Measurements from ENCODE around the gene ERP27. TPM values are rescaled to one million over a fixed set of nuclear protein-coding genes. Genes with fewer than 3 reads are reported as not detected.

The ERP27 gene
- total RNA-seq, 6 experiments from 2014 or later: not detected

DNA sequence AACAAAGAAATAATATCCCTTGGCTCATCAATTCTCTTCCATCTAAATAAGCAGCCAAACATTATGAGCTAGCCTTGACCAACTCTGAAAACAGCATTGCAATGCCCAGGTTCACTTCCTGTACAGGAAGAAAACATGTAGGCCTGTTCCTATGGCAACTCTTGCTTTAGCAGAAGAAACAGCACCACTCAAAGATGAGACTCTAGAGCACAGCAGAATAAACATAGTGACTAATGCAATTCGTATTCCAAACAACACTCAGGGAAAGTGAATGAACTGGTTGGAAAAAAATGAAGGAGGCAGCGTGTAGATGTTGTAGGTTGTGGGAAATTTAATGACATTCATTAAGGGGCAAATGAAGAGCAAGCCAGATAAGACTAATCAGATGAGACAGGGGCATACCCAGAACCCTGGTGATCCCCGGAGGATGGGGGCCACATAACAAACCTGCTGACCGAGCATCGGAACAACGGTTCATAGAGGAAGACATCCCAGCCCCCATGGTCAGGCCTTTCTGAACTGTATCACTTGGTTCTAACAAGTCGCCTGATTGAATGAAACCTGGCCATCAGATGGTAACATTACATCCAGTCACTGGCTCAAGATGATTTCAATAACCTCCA is 14.1 kb upstream of the ERP27 start:
- H3K36me3 Mint-ChIP-seq (ENCODE audit: low read depth): no peaks in the 10 kb centered on the region
- peak overlapping the region; percentile 65 for H3K27ac Mint-ChIP-seq
- TF ChIP-seq, protein P1, sequence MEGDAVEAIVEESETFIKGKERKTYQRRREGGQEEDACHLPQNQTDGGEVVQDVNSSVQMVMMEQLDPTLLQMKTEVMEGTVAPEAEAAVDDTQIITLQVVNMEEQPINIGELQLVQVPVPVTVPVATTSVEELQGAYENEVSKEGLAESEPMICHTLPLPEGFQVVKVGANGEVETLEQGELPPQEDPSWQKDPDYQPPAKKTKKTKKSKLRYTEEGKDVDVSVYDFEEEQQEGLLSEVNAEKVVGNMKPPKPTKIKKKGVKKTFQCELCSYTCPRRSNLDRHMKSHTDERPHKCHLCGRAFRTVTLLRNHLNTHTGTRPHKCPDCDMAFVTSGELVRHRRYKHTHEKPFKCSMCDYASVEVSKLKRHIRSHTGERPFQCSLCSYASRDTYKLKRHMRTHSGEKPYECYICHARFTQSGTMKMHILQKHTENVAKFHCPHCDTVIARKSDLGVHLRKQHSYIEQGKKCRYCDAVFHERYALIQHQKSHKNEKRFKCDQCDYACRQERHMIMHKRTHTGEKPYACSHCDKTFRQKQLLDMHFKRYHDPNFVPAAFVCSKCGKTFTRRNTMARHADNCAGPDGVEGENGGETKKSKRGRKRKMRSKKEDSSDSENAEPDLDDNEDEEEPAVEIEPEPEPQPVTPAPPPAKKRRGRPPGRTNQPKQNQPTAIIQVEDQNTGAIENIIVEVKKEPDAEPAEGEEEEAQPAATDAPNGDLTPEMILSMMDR (IDR thresholded peaks at IDR 0.05): no peak
- DNase-seq: peak; percentile 92
- H3K4me1 Mint-ChIP-seq (ENCODE audit: low read depth): peaks cover 57% of the 10 kb centered on the region
- peak overlapping the region; percentile 6 for H3K4me3 Mint-ChIP-seq
- H3K27me3 Mint-ChIP-seq (ENCODE audit: insufficient read depth): peaks cover 5% of the 10 kb centered on the region
- H3K9me3 Mint-ChIP-seq: no peaks in the 10 kb centered on the region

DNA sequence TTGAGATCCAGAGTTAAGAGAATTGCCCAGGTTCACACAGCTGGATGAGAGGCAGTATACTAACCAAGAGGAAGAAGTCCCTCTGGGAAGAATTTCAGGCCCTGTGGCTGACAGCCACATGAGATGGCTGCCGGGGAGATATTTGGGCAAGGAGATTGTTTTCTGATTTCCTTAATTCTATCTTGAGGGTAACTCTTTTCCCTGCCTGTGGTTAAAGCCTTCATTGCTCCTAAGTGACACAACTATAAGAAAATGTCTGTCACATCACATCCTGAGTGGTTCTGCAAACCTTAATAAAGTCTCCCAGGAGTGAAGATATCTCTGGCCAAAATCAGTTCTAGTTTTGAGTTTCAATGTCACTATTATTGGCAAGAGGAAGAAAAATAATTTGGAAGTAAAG is 13.5 kb upstream of the ERP27 start:
- peak overlapping the region; percentile 65 for H3K27ac Mint-ChIP-seq
- no peaks in the 10 kb centered on the region for H3K36me3 Mint-ChIP-seq (ENCODE audit: low read depth)
- H3K4me1 Mint-ChIP-seq (ENCODE audit: low read depth): peaks cover 62% of the 10 kb centered on the region
- no peaks in the 10 kb centered on the region for H3K9me3 Mint-ChIP-seq
- no peak for DNase-seq
- H3K27me3 Mint-ChIP-seq (ENCODE audit: insufficient read depth): peaks cover 3% of the 10 kb centered on the region; the same call in 1 of the 2 replicates
- TF ChIP-seq, protein P1 (IDR thresholded peaks at IDR 0.05): no peak
- no peak overlapping the region for H3K4me3 Mint-ChIP-seq

DNA sequence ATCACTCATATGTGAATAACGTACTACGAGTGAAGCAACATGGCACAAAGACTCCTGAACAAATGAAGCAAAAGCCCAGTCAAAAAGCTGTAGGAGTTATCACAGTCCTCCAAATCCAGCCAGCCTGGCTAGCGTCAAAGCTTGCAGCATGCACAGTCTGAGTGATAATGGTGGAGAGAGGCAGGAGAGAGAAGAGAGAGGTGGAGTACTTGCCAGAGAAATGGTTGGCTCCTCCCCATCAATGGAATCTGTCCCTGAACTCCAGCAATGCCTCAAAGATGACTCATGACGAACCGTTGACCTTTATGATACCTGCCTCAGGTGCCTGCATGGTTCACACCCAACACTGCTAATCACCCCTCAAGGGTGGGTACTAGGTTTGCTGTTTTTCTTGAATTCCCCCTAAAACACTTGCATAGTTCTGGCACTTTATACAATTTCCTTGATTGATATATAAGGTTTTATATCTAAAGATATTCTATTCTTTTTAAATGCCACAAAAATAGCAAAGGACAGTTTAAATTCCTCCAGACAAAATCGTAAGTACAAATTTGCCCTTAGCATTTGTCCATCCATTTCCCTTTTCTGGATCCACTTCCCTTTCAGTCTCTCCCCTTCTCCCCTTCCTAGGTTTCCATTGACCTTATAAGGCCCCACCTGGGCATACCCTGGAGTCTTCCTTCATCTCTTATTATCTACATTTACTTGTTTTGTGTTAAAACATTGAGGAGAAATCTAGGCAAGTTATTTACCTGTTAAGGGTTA is 12.8 kb upstream of the ERP27 start:
- Mint-ChIP-seq H3K9me3 (no peaks in the 10 kb centered on the region), H3K27ac (peak overlapping the region; percentile 65), H3K27me3 (ENCODE audit: insufficient read depth) (peaks cover 1% of the 10 kb centered on the region; the same call in 1 of the 2 replicates), H3K36me3 (ENCODE audit: low read depth) (no peaks in the 10 kb centered on the region), H3K4me1 (ENCODE audit: low read depth) (peaks cover 66% of the 10 kb centered on the region), H3K4me3 (no peak overlapping the region)
- TF ChIP-seq, protein P1 (IDR thresholded peaks at IDR 0.05): no peak
- no peak for DNase-seq

DNA sequence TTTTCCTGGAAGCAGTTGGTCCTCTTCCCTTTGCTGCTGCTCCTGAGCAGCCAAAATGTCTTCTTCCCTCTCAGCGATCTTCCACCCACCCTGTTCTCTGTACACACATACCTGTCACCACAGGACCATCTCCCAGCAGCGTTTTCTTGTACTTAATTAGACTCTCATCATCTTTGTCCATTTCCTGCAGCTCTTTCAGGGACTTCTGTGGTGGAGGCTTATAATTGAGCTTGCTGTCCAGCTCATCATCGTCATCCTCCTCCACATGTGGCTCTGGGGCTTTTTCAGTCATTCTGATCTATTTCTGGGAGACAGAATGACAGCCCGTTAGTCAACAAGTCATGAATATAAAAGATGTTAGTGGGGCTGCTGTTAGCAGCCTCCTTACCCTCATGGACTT is 12.1 kb upstream of the ERP27 start:
- peaks cover 66% of the 10 kb centered on the region for H3K4me1 Mint-ChIP-seq (ENCODE audit: low read depth)

DNA sequence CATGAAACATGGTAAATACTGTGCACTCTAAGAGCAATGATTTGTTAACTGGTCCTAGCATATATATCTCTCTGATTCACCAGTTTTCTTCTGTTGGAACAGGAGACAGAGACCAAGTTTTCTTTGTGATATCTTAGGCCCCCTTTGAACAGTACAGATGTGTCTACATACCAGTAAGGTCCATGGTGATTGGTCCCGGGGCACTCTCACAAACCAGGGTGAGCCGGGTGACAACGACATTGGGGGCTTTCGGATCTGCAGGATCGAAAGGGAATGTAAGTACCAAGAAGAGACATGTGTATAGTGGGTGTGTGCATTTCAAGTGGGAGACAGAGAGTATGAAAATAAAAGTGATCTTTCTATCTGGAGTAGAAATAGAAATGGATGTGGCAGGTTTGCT is 11.3 kb upstream of the ERP27 start:
- H3K27me3 Mint-ChIP-seq (ENCODE audit: insufficient read depth): no peaks in the 10 kb centered on the region; the same call in 1 of the 2 replicates
- H3K9me3 Mint-ChIP-seq: no peaks in the 10 kb centered on the region
- TF ChIP-seq, protein P1 (IDR thresholded peaks at IDR 0.05): no peak
- H3K36me3 Mint-ChIP-seq (ENCODE audit: low read depth): no peaks in the 10 kb centered on the region
- no peak overlapping the region for H3K27ac Mint-ChIP-seq
- H3K4me1 Mint-ChIP-seq (ENCODE audit: low read depth): peaks cover 66% of the 10 kb centered on the region
- DNase-seq: no peak
- no peak overlapping the region for H3K4me3 Mint-ChIP-seq

More for the DNA sequence above, 12.1 kb upstream of the ERP27 start:
- no peaks in the 10 kb centered on the region; the same call in 1 of the 2 replicates for H3K27me3 Mint-ChIP-seq (ENCODE audit: insufficient read depth)
- TF ChIP-seq, protein P1 (IDR thresholded peaks at IDR 0.05): no peak
- no peak for DNase-seq
- no peaks in the 10 kb centered on the region for H3K36me3 Mint-ChIP-seq (ENCODE audit: low read depth)
- peak overlapping the region; percentile 1; the same call in 1 of the 2 replicates for H3K27ac Mint-ChIP-seq
- no peak overlapping the region for H3K4me3 Mint-ChIP-seq
- no peaks in the 10 kb centered on the region for H3K9me3 Mint-ChIP-seq
